ENCODE data around the gene HSPB6.

Gene HSPB6

DNA sequence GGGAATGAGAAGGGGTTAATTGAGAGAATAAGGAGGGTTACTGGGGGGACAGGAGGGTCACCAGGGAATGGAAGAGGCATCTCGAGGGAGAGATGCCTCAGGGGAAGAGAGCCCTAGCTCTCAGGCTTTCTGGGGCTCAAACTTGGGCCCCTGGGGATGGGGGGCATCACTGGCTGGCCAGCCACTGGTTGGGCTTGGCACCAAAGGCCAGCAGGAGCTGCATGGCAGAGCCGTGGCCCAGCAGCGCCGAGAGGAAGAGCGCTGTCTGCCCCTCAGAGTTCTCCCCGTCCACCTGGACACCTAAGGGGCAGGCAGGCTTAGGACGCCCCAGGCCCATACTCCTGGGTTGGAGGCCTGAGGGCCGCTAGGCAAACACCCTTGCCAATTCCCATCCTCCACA lies 36.1 kb upstream of the HSPB6 start:
- H2BK15ac ChIP-seq (ENCODE audit: low read depth, poor library complexity, severe bottlenecking), result no peak overlapping the region
- peaks cover 2% of the 10 kb centered on the region for H3K4me1 ChIP-seq (ENCODE audit: control insufficient read depth, insufficient read depth, low read depth, low read length)
- H3K9me3 ChIP-seq (ENCODE audit: control insufficient read depth, low read length), result no peaks in the 10 kb centered on the region
- no peak overlapping the region for H3K4me3 ChIP-seq (ENCODE audit: insufficient read depth in 1 of 2, low read depth in 1 of 2, low read length in 2 of 2)
- H3K79me1 ChIP-seq (replicated peaks; ENCODE audit: low read length, poor library complexity, severe bottlenecking), result no peaks in the 10 kb centered on the region
- no peak overlapping the region for H3K4ac ChIP-seq (ENCODE audit: low read depth in 1 of 2, low read length in 2 of 2)
- H3K36me3 ChIP-seq (ENCODE audit: control insufficient read depth in 1 of 2, insufficient read depth in 2 of 2, low read depth in 1 of 2, low read length in 2 of 2), result peaks cover 0 to 3% of the 10 kb centered on the region in 2 experiments
- H2BK120ac ChIP-seq (ENCODE audit: low read depth, low read length), result no peak overlapping the region
- no peak for DNase-seq
- peaks cover 17 to 27% of the 10 kb centered on the region in 2 experiments for H3K27me3 ChIP-seq (ENCODE audit: control insufficient read depth in 1 of 2, insufficient read depth in 1 of 2, low read length in 2 of 2)
- 86% methylated on average over 8 of the region's 8 CpGs for WGBS
- H2AFZ ChIP-seq (ENCODE audit: low read depth, low read length), result no peak overlapping the region
- H3K18ac ChIP-seq (ENCODE audit: low read depth in 1 of 2, low read length in 2 of 2), result no peak overlapping the region
- H2BK12ac ChIP-seq (ENCODE audit: low read length in 2 of 2), result no peak overlapping the region
- no peak overlapping the region for H2BK5ac ChIP-seq (ENCODE audit: low read depth, low read length, poor library complexity, severe bottlenecking)
- H3K4me2 ChIP-seq (ENCODE audit: low read length, poor library complexity, severe bottlenecking), result no peak overlapping the region
- H4K8ac ChIP-seq (ENCODE audit: low read length), result no peak overlapping the region
- no peak overlapping the region for H4K91ac ChIP-seq (ENCODE audit: low read length)
- peak overlapping the region in 1 of 2 experiments; percentile 42 for H3K23ac ChIP-seq (ENCODE audit: low read length in 2 of 2)
- no peak overlapping the region for H3K27ac ChIP-seq (ENCODE audit: low read length, poor library complexity, severe bottlenecking)
- no peak overlapping the region for H3K14ac ChIP-seq (ENCODE audit: low read length in 2 of 2)
- no peak overlapping the region for H3K9ac ChIP-seq (ENCODE audit: low read length)
- H2AK5ac ChIP-seq (ENCODE audit: low read length, severe bottlenecking), result no peak overlapping the region

DNA sequence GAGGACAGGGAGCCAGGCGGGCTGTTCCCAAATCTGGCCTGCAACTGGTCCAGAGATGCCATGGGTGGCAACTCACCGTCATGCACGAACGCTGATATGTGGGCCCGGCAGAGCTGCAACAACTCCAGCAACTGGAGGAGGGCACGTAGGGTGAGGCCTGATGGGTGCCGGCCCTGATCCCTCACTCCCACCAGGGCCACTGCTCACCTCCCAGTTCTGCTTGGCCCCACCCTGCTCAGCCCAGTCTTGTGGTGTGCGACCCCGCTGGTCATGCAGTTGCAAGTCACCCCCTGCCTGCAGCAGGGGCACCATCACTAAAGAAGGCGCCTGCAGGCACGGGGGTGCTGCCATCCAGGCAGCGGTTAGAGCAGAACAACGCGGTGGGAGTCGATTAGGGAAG lies 35.5 kb upstream of the HSPB6 start:
- no peak overlapping the region for H4K8ac ChIP-seq (ENCODE audit: low read length)
- no peak overlapping the region for H2AK5ac ChIP-seq (ENCODE audit: low read length, severe bottlenecking)
- no peak overlapping the region for H2AFZ ChIP-seq (ENCODE audit: low read depth, low read length)
- H3K9ac ChIP-seq (ENCODE audit: low read length), result no peak overlapping the region
- H3K36me3 ChIP-seq (ENCODE audit: control insufficient read depth in 1 of 2, insufficient read depth in 2 of 2, low read depth in 1 of 2, low read length in 2 of 2), result peaks cover 0 to 8% of the 10 kb centered on the region in 2 experiments
- H3K14ac ChIP-seq (ENCODE audit: low read length in 2 of 2), result no peak overlapping the region
- H3K23ac ChIP-seq (ENCODE audit: low read length in 2 of 2), result no peak overlapping the region
- H2BK5ac ChIP-seq (ENCODE audit: low read depth, low read length, poor library complexity, severe bottlenecking), result no peak overlapping the region
- no peaks in the 10 kb centered on the region for H3K79me1 ChIP-seq (replicated peaks; ENCODE audit: low read length, poor library complexity, severe bottlenecking)
- H3K27ac ChIP-seq (ENCODE audit: low read length, poor library complexity, severe bottlenecking), result no peak overlapping the region
- no peak overlapping the region for H2BK120ac ChIP-seq (ENCODE audit: low read depth, low read length)
- no peaks in the 10 kb centered on the region for H3K9me3 ChIP-seq (ENCODE audit: control insufficient read depth, low read length)
- H2BK15ac ChIP-seq (ENCODE audit: low read depth, poor library complexity, severe bottlenecking), result no peak overlapping the region
- H3K18ac ChIP-seq (ENCODE audit: low read depth in 1 of 2, low read length in 2 of 2), result no peak overlapping the region
- peaks cover 3% of the 10 kb centered on the region for H3K4me1 ChIP-seq (ENCODE audit: control insufficient read depth, insufficient read depth, low read depth, low read length)
- WGBS, result 85% methylated on average over 15 of the region's 15 CpGs
- H2BK12ac ChIP-seq (ENCODE audit: low read length in 2 of 2), result no peak overlapping the region
- H3K27me3 ChIP-seq (ENCODE audit: control insufficient read depth in 1 of 2, insufficient read depth in 1 of 2, low read length in 2 of 2), result peaks cover 11 to 22% of the 10 kb centered on the region in 2 experiments
- no peak overlapping the region for H4K91ac ChIP-seq (ENCODE audit: low read length)
- H3K4ac ChIP-seq (ENCODE audit: low read depth in 1 of 2, low read length in 2 of 2), result no peak overlapping the region
- no peak overlapping the region for H3K4me2 ChIP-seq (ENCODE audit: low read length, poor library complexity, severe bottlenecking)
- no peak for DNase-seq
- peak overlapping the region in 1 of 2 experiments; percentile 17 for H3K4me3 ChIP-seq (ENCODE audit: insufficient read depth in 1 of 2, low read depth in 1 of 2, low read length in 2 of 2)

DNA sequence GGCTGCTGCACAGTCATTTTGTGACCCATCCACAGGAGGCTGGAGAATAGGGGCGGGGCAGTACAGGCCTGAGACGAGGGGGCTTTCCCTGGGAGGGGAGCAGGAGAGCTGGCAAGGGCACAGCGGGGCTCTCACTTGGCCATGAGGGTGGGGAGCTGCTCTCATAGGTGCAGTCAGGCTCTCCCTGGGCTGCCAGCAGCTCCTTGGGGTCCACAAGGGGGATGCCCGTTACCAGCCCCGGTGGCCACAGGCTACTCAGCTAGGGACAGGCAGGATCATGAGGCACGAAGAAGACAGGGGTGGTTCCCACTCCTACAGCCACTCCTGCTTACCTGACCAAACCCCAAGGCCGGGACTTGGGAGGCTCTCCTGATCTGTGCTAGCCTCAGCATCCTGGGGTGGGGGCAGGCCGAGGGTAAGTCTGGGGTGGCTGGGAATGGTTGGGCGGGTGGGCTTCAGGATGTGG lies 35.0 kb upstream of the HSPB6 start:
- H3K27me3 ChIP-seq (ENCODE audit: control insufficient read depth in 1 of 2, insufficient read depth in 1 of 2, low read length in 2 of 2), result peaks cover 6 to 17% of the 10 kb centered on the region in 2 experiments
- no peak overlapping the region for H2BK15ac ChIP-seq (ENCODE audit: low read depth, poor library complexity, severe bottlenecking)
- H2AFZ ChIP-seq (ENCODE audit: low read depth, low read length), result no peak overlapping the region
- no peaks in the 10 kb centered on the region for H3K79me1 ChIP-seq (replicated peaks; ENCODE audit: low read length, poor library complexity, severe bottlenecking)
- H3K4me2 ChIP-seq (ENCODE audit: low read length, poor library complexity, severe bottlenecking), result no peak overlapping the region
- no peak overlapping the region for H4K8ac ChIP-seq (ENCODE audit: low read length)
- WGBS, result 88% methylated on average over 8 of the region's 9 CpGs
- H2BK5ac ChIP-seq (ENCODE audit: low read depth, low read length, poor library complexity, severe bottlenecking), result no peak overlapping the region
- no peak for DNase-seq
- H3K9ac ChIP-seq (ENCODE audit: low read length), result no peak overlapping the region
- no peaks in the 10 kb centered on the region for H3K9me3 ChIP-seq (ENCODE audit: control insufficient read depth, low read length)
- H3K14ac ChIP-seq (ENCODE audit: low read length in 2 of 2), result no peak overlapping the region
- H2AK5ac ChIP-seq (ENCODE audit: low read length, severe bottlenecking), result no peak overlapping the region
- H3K27ac ChIP-seq (ENCODE audit: low read length, poor library complexity, severe bottlenecking), result no peak overlapping the region
- no peak overlapping the region for H4K91ac ChIP-seq (ENCODE audit: low read length)
- H3K36me3 ChIP-seq (ENCODE audit: control insufficient read depth in 1 of 2, insufficient read depth in 2 of 2, low read depth in 1 of 2, low read length in 2 of 2), result peaks cover 0 to 11% of the 10 kb centered on the region in 2 experiments
- H2BK120ac ChIP-seq (ENCODE audit: low read depth, low read length), result no peak overlapping the region
- no peak overlapping the region for H3K4ac ChIP-seq (ENCODE audit: low read depth in 1 of 2, low read length in 2 of 2)
- no peak overlapping the region for H2BK12ac ChIP-seq (ENCODE audit: low read length in 2 of 2)
- H3K4me1 ChIP-seq (ENCODE audit: control insufficient read depth, insufficient read depth, low read depth, low read length), result peaks cover 8% of the 10 kb centered on the region
- H3K4me3 ChIP-seq (ENCODE audit: insufficient read depth in 1 of 2, low read depth in 1 of 2, low read length in 2 of 2), result peak overlapping the region in 1 of 2 experiments; percentile 17
- H3K18ac ChIP-seq (ENCODE audit: low read depth in 1 of 2, low read length in 2 of 2), result no peak overlapping the region
- H3K23ac ChIP-seq (ENCODE audit: low read length in 2 of 2), result no peak overlapping the region

DNA sequence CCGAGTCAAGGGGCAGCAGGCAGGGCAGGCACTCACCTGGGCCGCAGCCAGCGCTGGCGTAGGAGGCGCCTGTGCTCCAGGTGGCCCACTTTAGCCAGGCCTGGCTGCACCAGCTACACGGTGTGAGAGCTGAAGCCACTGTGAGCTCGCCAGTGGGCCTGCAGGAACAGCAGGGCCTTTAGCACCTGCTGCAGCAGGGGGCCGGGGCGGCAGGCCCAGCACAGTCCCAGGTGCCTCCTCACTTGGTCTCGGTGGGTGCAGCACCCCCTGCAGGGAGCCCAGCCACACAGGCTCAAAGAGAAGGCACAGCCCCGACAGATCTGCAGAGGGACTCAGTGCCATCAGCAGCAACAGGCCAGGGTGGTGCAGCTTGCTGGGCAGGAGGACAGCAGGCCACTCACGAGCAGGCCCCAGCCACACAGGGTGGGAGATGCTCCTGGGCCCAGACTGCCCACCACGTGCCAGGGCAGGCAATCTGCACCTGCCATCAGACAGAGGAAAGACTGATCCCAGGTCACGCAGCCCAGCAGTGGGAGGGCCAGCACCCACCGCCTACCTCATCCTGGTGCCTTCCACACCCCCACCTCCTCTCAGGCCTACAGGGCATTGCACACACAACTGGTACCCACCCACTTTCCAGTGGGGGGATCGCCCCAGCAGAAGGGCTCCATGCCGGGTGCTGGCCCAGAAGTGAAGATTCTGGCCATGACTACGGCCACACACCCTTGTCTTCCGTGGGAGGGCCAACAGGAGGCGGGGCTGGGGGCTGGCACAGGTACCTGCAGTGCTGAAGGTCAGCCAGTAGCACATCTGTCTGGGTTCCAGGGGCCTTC lies 34.4 kb upstream of the HSPB6 start:
- Histone ChIP-seq H2BK12ac (ENCODE audit: low read length in 2 of 2) (no peak overlapping the region), H2AFZ (ENCODE audit: low read depth, low read length) (no peak overlapping the region), H3K9me3 (ENCODE audit: control insufficient read depth, low read length) (no peaks in the 10 kb centered on the region), H4K8ac (ENCODE audit: low read length) (peak overlapping the region; percentile 13), H3K4me2 (ENCODE audit: low read length, poor library complexity, severe bottlenecking) (no peak overlapping the region), H3K27me3 (ENCODE audit: control insufficient read depth in 1 of 2, insufficient read depth in 1 of 2, low read length in 2 of 2) (peaks cover 0 to 10% of the 10 kb centered on the region in 2 experiments), H2BK120ac (ENCODE audit: low read depth, low read length) (no peak overlapping the region), H3K18ac (ENCODE audit: low read depth in 1 of 2, low read length in 2 of 2) (no peak overlapping the region), H3K23ac (ENCODE audit: low read length in 2 of 2) (no peak overlapping the region), H3K79me1 (replicated peaks; ENCODE audit: low read length, poor library complexity, severe bottlenecking) (no peaks in the 10 kb centered on the region), H4K91ac (ENCODE audit: low read length) (no peak overlapping the region), H3K4ac (ENCODE audit: low read depth in 1 of 2, low read length in 2 of 2) (no peak overlapping the region), H3K4me3 (ENCODE audit: insufficient read depth in 1 of 2, low read depth in 1 of 2, low read length in 2 of 2) (no peak overlapping the region), H2BK15ac (ENCODE audit: low read depth, poor library complexity, severe bottlenecking) (no peak overlapping the region), H3K27ac (ENCODE audit: low read length, poor library complexity, severe bottlenecking) (no peak overlapping the region), H3K4me1 (ENCODE audit: control insufficient read depth, insufficient read depth, low read depth, low read length) (peaks cover 12% of the 10 kb centered on the region), H3K36me3 (ENCODE audit: control insufficient read depth in 1 of 2, insufficient read depth in 2 of 2, low read depth in 1 of 2, low read length in 2 of 2) (peaks cover 0 to 14% of the 10 kb centered on the region in 2 experiments), H3K14ac (ENCODE audit: low read length in 2 of 2) (peak overlapping the region in 1 of 2 experiments; percentile 46), H2BK5ac (ENCODE audit: low read depth, low read length, poor library complexity, severe bottlenecking) (no peak overlapping the region), H3K9ac (ENCODE audit: low read length) (no peak overlapping the region), H2AK5ac (ENCODE audit: low read length, severe bottlenecking) (no peak overlapping the region)
- WGBS, result 72% methylated on average over 20 of the region's 20 CpGs
- no peak for DNase-seq

Data from mesenchymal stem cell (in vitro differentiated cells and primary cell).